Breast epithelium (tissue), 3 donors: ENCODE measurements around the gene MAB21L4.

Experiments
- CTCF ChIP-seq, 3 donors: fragments of 450-650 bp; IDR thresholded peaks; one replicate each; pipeline ENCODE4 v1.5.1; 2016 to 2017; ENCODE audit warnings: antibody characterized with exemption in 3 of 3, mild to moderate bottlenecking in 3 of 3, moderate library complexity in 3 of 3
- POLR2A ChIP-seq: fragments of 450-650 bp; IDR thresholded peaks from one replicate; pipeline ENCODE4 v1.6.1; 2016; ENCODE audit warnings: antibody characterized with exemption, mild to moderate bottlenecking, moderate library complexity

GRCh38 chr2:240884745-240885144 lies 11.2 kb downstream of the MAB21L4 start:
- no peak for TF ChIP-seq CTCF (IDR thresholded peaks at IDR 0.05)
- TF ChIP-seq POLR2A = no peak
